Astrocyte of the hippocampus (primary cell): Measurements from ENCODE around the gene PRSS33.

Experiments used
- DNase-seq: peaks from one replicate; pipeline ENCODE4 v3.0.0; 2011; ENCODE audit warnings: low read depth, low spot score

The PRSS33 gene

DNA sequence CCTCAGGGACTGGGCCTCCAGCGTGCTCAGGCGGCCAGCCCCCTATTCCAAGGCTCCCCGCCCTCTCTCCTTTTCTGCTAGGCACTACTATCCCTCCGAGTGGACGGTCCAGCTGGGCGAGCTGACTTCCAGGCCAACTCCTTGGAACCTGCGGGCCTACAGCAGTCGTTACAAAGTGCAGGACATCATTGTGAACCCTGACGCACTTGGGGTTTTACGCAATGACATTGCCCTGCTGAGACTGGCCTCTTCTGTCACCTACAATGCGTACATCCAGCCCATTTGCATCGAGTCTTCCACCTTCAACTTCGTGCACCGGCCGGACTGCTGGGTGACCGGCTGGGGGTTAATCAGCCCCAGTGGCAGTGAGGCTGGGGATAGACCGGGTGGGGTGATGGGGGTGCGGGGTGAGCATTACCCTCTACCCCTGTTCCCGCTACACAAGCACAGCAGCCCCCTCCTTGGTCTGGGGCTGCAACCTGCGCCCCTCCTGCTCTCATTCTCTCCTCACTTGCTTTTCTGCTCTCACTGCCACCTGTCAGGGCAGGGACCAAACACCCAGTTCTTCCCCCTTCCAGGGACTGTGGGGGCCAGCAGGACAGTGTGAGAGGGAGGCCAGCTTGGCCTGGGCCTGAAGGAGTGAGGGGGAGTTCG is 12.0 kb upstream of the PRSS33 start:
- no peak for DNase-seq

DNA sequence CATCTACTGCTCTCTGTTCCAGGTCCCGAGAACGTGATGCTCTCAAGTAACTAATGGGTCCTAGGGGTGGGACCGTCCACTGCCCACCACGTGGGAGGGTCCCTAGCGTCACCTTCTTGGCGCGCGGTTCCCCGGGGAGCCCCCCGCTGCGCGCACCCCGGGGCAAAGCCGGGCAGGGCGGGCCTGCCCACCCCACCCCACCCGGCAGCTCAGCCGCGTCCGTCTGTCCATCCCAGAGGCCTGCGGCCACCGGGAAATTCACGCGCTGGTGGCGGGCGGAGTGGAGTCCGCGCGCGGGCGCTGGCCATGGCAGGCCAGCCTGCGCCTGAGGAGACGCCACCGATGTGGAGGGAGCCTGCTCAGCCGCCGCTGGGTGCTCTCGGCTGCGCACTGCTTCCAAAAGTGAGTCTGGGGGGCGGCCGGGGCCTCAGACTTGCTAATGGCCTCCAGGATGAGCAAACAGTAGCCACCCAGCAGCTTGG is 11.4 kb upstream of the PRSS33 start:
- no peak for DNase-seq

DNA sequence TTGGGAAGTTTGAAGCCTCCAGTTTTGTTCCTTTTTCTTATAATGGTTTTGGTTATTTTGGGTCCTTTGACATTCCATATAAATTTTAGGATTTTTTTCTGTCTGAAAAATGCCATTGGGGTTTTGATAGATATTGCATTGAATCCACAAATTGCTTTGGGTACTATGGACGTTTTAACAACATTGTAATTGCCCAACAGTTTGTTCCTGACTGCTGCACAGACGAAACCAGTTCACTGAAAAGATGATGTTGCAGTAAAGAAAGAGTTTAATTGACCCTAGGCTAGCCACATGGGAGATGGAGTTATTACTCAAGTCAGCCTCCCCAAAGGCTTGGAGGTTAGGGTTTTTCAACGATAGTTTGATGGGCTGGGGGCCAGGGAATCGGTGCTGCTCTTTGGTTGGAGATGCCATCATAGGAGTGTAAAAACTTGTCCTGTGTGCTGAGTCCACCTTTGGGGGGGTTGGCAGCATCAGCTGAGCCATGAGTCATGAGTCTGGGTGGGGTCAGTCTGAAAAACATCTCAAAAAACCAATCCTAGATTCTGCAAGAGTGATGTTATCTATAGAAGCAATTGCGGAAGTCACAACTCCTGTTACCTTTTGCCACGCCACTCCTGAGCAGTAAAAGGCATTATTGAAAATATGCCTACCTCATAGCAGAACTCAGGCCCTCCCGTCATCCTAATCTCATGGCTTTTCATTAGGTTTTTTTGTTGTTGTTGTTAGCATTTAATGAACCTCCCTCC is 8.2 kb upstream of the PRSS33 start:
- DNase-seq = no peak

DNA sequence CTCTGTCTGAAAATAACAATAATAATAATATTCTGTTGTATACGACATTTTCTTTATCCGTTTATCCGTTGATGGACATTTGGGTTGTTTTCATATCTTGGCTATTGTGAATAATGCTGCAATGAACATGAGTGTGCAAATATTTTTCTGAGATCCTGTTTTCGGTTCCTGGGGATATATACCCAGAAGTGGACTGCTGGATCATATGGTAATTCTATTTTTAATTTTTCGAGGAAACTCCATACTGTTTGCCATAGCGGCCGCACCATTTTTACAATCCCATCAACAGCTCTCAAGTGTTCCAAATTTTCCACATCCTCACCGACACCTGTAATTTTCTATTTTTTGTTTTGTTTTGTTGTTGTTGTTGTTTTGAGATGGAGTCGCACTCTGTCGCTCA is 5.6 kb upstream of the PRSS33 start:
- no peak for DNase-seq

DNA sequence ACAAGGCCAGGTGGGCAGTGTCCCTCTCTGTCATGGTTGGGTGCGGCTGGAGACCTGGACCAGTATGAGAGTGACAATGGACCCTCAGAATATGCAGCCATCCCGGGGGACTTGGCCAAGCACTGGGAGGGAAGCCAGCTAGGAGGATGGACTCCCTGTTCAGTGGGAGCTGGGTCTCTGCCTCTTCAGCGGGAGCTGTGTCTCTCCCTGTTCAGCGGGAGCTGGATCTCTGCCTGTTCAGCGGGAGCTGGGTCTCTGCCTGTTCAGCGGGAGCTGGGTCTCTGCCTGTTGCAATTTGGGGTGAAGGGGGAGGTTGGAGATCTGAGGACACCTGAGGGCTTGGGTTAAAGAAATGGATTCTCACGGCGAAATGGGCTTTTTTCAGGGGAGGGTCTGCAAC is 3.8 kb upstream of the PRSS33 start:
- DNase-seq = no peak

DNA sequence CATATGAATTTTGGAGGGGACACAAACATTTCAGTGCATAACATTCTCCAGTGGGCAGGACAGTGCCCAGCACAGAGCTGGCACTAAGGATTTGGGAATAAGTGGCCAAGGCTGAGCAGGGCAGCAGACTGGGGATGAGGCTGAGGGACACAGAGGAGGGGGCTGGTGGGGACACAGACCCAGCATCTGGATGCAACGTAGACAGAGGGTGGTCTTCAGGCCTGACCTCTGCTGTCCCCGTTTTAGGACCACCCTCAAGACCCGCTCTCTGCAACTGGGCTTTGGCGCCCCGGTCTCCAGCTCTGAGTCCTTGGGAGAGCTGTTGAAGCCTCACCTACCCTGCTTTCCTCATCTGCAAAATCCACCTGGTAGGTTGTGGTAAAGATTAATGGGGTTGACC is 3.3 kb upstream of the PRSS33 start:
- no peak for DNase-seq

DNA sequence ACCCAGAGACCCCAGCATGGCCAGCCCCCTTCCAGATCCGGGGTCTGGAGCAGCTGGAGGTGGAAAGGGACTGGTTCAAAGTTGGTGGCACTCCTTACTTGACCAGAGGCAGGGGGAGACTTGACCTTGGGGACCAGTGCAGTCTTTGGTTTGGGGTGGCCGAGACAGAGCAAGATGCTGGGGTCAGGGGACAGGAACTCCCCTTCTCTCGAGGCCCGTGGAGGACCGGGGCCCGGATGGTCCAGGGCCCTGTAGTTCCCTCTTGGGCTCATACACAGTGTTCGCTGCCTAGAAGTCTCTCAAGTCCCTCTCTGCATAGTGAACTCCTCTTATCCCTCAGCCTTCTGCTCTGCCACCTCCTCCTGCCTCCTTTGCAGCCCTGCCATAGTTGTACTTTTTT is 601 bp upstream of the PRSS33 start:
- DNase-seq = no peak

DNA sequence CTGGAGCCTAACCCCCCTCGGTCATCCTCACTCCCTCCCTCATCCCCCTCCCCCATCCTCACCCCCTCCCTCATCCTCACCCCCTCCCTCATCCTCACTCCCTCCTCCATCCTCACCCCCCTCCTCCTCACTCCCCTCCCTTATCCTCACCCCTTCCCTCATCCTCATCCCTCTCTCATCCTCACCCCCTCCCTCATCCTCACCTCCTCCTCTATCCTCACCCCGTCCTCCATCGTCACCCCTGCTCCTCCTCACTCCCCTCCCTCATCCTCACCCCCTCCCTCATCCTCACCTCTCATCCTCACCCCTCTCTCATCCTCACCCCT is 571 bp downstream of the PRSS33 start:
- DNase-seq = no peak

DNA sequence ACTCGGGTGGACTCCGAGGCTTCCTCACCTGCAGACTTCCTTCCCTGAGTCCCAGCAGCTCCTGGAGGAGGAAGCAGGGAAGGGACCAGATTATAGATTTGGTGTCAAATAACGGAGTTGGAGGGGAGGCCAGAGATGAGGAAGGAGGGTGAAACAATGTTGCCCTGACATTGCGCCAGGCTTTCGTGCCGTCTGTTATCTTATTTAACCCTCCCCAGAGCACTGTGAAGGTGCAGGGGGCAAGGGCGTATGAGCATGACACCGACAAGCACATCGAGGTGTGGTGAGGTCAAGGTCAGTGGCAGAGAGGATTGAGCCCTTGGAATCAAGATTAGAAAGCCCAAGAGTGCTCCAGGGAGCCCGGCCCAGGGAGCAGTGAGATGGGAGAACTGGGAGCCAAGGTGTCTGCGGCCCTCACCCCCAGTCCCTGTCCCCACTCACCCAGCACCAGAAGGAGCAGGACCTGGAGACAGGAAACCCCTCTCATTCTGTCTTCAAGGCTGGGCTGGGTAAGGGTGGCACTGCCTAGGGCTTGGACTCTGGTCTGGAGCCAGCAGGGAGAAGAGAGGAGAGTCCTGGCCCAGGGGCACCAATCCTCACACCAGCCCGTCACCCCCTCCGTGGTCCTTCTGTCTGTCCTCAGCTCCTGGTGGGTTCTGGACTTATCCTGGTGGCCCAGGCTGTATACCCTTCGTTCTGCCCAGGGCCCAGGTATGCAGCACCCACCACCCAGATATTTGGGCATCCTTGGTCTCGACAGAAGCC is 1.1 kb downstream of the PRSS33 start:
- no peak for DNase-seq

DNA sequence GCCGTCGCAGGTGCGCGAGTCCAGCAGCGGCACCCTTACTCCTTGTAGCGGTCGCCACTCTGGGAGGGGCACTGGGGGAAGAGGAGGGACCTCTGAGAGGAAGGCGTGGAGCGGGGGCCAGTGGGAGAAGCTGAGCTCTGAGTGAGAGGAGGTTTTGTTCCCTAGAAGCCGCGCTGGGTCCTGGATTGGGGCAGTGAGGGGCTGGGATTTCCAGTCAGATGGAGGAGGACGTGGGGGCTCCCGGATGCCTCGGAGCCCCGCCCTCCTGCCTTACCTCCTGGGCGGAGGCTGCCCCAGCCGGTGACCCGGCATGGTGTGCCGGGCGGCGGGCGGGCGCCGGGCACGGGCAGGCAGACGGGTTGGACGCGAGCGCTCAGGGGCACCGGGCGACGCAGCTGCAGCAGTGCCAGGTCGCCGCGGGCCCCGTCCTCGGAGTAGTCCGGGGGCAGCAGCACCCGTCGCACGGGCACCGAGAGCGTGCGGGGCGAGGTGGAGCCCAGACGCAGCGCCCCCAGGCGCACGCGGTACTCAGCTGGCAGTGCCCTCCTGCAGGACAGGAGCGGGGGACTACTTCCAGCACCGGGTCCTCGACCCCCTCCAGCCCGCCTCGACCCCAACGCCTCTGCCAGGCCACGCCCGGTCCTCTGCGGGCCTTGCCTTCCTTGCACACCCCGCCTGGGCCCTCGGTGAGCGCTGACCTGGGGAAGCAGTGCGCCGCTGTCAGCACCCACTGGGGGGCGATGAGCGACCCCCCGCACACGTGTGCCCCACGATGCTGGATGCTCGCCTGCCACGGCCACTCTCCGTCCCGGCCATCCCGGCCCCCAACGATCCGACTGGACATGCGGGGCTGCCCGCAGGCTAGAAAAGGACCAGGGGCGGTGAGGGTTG is 2.0 kb downstream of the PRSS33 start:
- peak; percentile 34 for DNase-seq

DNA sequence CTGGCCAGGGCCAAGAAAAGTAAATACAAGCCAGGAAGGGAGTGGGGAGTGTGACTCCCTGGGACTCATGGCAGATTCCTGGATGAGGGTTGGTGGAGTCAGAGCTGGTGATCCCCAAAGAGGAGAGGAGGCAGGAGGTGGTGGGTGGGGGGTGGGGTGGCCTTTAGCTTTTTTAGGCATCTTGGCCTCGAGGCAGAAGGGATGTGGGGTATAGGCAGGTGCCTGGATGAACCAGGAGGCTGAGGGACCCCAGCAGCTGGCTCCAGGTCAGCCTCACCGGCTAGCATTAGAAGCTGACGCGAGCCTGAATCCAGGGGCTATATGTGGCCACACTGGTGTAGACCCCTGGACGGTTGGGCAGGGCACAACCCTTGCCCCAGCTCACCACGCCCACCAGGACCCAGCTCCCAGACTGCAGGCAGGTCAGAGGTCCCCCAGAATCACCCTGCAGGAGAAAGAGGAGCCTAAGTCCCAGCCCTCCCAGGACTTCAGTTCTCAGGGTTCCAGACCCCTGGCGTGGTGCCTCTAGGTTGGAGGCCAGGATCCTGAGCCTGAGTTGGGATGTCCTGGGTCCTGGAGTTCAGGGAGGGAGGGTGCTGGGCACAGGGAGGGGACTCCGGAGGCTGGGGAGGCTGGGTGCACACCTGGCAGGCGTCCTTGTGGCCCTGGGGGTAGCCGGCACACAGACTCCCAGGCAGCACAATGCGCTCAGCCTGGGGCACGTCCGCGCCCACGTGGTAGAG is 2.8 kb downstream of the PRSS33 start:
- no peak for DNase-seq

DNA sequence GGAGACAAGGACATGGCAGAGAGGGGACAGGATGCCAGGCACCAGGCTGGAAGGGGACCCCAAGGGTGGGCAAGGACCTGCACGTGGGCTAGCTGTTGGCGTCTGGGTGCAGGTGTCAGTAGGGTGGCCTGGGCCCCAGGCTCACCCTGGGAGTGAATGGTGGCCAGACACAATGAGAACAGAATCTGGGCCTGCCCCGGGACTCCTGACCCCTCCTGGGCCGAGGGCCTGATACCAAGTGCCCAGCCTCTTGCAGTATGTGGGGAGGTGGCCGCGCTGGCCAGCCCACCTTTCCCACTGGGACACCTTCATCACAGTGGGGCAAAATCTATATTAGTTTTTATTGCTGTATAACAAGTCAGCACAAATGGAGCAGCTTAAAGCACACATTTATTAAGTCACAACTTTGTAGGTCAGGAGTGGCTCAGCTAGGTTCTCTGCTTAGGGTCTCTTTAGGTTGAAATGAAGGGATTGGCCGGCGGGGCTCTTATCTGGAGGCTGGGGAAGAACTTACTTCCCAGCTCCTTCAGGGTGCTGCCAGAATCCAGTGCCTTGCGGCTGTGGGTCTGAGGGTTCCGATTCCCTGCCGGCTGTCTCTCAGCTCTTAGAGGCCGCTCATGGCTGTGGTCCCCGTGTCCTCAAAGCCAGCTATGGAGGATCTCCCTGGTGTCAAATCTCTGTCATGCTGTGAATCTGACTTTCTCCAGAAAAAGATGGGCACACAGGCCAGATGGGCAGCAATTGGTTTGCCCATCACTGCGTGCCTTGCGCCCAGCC is 3.6 kb downstream of the PRSS33 start:
- no peak for DNase-seq

DNA sequence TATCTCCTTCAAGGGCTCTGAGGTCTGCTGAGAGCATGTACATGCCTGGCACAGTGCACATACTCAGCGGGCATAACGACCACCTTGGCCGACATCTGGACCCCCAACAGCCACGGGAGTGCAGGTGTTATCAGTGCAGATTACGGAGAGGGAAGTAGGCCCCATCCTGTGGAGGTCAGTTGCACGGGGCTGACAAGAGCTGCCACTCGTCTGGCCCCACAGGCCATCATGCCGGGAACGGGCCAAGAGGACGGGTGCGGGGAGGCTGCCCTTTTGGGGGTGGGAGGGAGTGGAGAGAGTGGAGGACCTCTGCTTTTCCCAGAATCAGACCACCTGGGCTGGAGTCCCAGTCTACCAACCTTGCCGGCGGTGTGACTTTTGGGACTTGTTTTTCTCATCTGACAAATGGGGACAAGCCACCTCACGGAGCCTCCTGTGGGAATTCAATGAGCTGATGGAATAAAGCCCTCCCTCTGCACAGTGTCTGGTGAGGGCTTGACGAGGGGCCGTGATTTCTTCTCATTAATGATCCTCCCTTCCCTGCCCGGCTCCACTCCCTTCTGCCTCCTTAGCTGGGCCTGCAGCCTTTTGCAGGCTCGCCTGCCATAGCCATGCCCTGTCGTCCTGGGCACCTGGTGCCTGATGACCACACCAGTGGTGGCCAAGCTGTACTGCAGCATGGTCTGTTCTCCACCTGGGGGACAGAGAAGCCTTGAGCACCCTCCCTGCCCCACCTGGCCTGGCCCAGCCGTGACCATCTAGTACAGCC is 4.6 kb downstream of the PRSS33 start:
- no peak for DNase-seq

DNA sequence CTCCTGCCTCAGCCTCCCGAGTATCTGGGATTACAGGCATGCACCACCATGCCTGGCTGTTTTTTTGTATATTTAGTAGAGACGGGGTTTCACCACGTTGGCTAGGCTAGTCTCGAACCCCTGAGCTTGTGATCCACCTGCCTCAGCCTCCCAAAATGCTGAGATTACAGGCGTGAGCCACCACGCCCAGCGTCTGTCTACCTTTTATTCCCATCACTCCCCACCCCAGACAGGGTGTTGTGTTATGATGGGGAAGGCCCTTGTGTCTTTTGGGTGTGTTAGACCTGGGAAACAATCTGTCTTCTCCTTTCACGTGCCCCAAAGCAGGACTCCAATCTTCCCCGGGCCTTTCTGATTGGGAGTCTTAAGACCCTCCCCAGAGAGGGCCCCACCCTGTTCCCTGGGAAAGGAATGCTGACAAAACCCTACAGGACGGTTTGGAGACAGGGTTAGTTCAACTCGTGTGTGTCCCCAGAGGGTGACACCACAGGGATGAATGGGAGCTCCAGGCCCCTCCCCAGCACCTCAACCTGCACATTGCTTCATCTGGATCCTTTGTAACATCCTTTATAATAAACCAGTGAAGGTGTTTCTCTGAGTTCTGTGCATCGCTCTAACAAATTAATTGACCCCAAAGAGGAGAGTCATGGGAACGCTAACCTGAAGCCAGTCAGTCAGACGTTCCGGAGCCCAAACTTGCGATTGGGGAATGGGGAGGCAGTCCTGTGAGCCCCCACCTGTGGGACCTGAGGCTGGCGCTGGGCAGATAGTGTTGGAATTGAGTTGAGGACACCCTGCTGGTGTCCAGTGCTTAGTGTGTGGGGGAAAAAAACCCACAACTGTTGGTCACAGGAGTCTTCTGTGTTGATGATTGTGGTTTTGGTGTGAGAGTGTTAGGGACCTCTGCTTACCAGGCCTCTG is 7.1 kb downstream of the PRSS33 start:
- DNase-seq = no peak

DNA sequence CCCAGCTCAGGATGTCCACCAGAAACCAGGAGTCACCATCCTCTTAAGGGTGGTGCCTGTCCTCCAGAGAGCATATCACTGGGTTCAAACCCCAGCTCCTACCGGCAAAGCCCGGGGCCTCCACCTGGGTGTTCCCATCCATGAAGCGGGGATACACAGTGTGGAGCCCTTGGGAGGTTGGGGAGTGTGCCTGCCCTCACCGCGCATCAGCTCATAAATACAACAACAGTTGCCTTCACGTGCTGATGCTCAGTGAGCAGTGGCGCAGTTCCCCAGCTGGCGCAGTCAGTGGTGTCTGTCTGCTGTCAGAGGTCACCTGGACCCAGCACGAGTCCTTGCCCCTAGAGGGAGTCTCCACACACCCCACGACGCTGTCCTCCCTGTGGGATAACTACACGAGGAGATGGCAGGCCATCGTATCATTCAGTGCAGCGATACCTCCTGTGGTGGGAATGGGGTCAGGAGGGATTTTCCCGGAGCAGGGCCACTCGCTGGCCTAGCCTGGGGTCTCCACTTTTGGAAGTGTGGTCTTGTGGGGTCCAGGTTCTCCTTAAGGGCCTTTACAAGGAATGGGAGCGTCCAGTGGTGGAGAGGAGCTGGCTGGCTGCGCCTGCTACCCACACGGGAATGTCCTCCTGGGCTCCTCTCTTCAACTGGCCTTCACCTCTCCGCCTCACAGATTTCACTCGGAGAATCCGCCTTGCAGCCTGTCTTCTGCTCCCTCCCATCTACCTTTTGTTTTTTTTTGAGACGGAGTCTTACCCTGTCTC is 8.0 kb downstream of the PRSS33 start:
- no peak for DNase-seq

DNA sequence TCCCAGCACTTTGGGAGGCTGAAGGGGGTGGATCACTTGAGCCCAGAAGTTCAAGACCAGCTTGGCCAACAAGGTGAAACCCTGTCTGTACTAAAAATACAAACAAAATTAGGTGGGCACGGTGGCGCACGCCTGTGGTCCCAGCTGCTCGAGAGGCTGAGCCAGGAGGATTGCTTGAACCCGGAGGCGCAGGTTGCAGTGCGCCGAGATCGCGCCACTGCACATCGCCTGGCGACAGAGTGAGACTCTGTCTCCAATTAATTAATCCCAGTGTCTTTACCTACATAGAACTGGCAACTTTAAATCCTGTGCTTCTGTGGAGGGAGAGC is 8.8 kb downstream of the PRSS33 start:
- no peak for DNase-seq

DNA sequence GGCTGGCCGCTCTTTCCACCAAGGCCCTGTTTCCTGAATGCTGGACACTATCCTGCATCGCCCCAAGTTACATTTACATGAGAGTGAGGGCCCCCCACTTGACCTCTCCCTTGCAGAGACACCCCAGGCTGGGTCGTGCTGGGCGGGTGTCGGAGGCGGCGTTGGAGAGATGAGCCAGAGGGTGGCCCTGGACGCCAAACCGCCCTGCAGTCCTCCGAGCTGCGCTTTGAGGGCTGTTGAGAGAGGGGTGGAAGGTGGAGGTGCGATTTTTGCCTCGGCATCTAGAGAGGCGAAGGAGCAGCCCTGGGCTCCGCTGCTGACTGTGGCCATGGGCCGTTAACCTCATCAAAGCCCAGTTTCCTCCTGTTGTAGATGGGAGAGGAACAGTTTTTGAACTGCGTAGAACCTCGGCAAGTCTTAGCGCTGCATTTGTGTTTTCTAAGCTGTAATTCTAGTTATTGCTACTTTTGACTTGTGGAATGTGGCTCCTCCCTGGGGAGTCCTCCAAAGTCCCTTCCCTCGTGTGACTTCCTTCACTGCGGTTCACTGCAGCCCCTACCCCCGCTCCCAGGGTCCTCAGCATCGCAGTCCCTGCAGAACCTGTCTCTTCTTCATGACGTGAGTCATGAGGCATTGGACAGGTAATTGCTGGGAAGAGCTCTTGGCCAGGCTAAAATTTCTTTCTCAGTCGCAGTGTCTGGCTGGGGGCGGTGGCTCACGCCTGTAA is 9.3 kb downstream of the PRSS33 start:
- peak; percentile 52 for DNase-seq
